ENCODE data around the gene HRH1. TPM values are rescaled to one million over a fixed set of nuclear protein-coding genes. Genes with fewer than 3 reads are reported as not detected.

HRH1 gene
- total and polyA plus RNA-seq, 7 experiments from 2014 or later, result 0.17 to 1.1 TPM; not detected in 5

DNA sequence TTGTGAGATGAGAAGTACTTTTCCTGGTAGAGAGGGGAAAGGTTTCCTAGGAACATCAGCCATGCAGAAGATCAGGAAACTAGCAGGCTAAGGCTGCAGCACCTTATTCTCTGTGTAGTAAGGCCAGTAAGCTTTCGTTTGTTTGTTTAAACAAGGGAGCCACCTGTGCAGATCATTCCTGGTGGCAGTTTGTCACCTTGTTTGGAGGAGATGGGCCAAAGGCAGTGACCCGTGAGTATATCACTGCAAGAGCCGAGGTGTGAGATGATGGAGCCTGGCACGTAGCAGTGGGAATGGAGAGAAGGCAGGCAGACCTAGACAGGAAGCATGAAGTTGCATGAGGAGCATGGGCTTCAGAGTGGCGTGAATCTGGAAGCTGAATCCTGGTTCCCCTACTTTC, 137.5 kb downstream of the HRH1 start:
- Histone ChIP-seq H3K36me3 (ENCODE audit: control insufficient read depth in 2 of 3, insufficient read depth in 3 of 3, low read length in 3 of 3) (peaks cover 0 to 4% (median 0%) of the 10 kb centered on the region in 3 experiments), H3K27ac (ENCODE audit: low read depth, low read length) (peak overlapping the region; percentile 72), H3K4me1 (ENCODE audit: control insufficient read depth in 2 of 2, insufficient read depth in 2 of 2, low read length in 2 of 2) (peaks cover 19 to 39% of the 10 kb centered on the region in 2 donors), H3K4me3 (ENCODE audit: low read length) (peak overlapping the region; percentile 12), H3K9me3 (ENCODE audit: control insufficient read depth in 2 of 3, low read length in 3 of 3) (no peaks in the 10 kb centered on the region), H3K27me3 (ENCODE audit: control insufficient read depth in 2 of 2, insufficient read depth in 2 of 2, low read length in 2 of 2) (no peaks in the 10 kb centered on the region)
- Mint-ChIP-seq H3K27ac (peak overlapping the region; percentile 73 to 99 (median 92)), H3K27me3 (no peaks in the 10 kb centered on the region), H3K9me3 (no peaks in the 10 kb centered on the region), H3K4me3 (peak overlapping the region; percentile 49 to 80 (median 63)), H3K36me3 (peaks cover 0 to 36% (median 11%) of the 10 kb centered on the region in 5 donors), H3K4me1 (peaks cover 42 to 71% (median 61%) of the 10 kb centered on the region in 7 donors)
- ATAC-seq (no peak), DNase-seq (no peak)
- CTCF ChIA-PET, result interaction anchor here (0.9 to 2.7 kb wide), 4 partner anchors 20 to 332 kb away, joined by 3 to 11 read pairs (median 4); partner anchors contain the start of gene ATG7
- intact Hi-C loops (cut with micrococcal nuclease), result loop anchor here (1.0 to 2.0 kb wide), 4 partner anchors 15 to 332 kb away; partner anchors contain the start of gene ATG7 (in 2 of the 2)
- POLR2A ChIA-PET, result interaction anchor here (3.0 kb wide), 1 partner anchor 19 kb away, joined by 21 read pairs; the partner anchor contains the start of gene ATG7

- H3K36me3 Mint-ChIP-seq, result peaks cover 21 to 58% (median 32%) of the 10 kb centered on the region in 5 donors
- DNase-seq (no peak), ATAC-seq (no peak)
- Histone ChIP-seq H3K4me1 (ENCODE audit: control insufficient read depth in 2 of 2, insufficient read depth in 2 of 2, low read length in 2 of 2) (peaks cover under 1 to 2% of the 10 kb centered on the region in 2 donors), H3K36me3 (ENCODE audit: control insufficient read depth in 2 of 3, insufficient read depth in 3 of 3, low read length in 3 of 3) (peaks cover 0 to 37% (median 6%) of the 10 kb centered on the region in 3 experiments), H3K27ac (ENCODE audit: low read depth, low read length) (no peak overlapping the region), H3K27me3 (ENCODE audit: control insufficient read depth in 2 of 2, insufficient read depth in 2 of 2, low read length in 2 of 2) (no peaks in the 10 kb centered on the region), H3K9me3 (ENCODE audit: control insufficient read depth in 2 of 3, low read length in 3 of 3) (no peaks in the 10 kb centered on the region), H3K4me3 (ENCODE audit: low read length) (no peak overlapping the region)
- no peaks in the 10 kb centered on the region for H3K9me3 Mint-ChIP-seq
- H3K27ac Mint-ChIP-seq, result no peak overlapping the region
- peaks cover 7 to 27% (median 13%) of the 10 kb centered on the region in 7 donors for H3K4me1 Mint-ChIP-seq
- no peak overlapping the region for H3K4me3 Mint-ChIP-seq
- CTCF ChIA-PET, result interaction anchor here (1.0 kb wide), 1 partner anchor 38 kb away, joined by 3 read pairs; no protein-coding TSS in a partner anchor
- no peaks in the 10 kb centered on the region for H3K27me3 Mint-ChIP-seq
- POLR2A ChIA-PET, result interaction anchor here (0.5 to 1.5 kb wide), 4 partner anchors 12 to 1600 kb away, joined by 3 to 6 read pairs (median 3); partner anchors contain the start of gene ATG7
- intact Hi-C loops (cut with micrococcal nuclease), result no loop called here
These were observed 142.8 kb downstream of the HRH1 start for GRCh38 chr3:11297126-11297525.

DNA sequence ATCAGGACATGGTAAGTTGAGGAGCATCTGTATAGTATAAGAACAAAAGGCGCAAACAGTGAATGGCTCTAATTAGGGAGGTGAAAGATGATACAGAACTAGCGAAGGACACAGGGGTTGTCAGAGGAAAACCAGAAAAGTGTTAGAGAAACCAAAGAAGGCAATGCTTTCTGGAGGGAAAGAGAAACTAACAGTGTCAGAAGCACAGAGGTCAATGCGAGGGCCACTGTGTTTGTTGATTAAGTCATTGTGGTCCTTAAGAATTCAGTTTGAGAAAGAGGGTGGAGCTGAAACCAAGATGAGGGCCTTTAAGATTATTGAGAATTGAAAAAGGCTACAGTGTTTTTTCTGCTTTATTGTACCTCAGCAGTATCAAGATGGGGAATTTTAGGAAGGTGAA, 146.7 kb downstream of the HRH1 start:
- Histone ChIP-seq H3K4me3 (ENCODE audit: low read length) (no peak overlapping the region), H3K27ac (ENCODE audit: low read depth, low read length) (no peak overlapping the region), H3K9me3 (ENCODE audit: control insufficient read depth in 2 of 3, low read length in 3 of 3) (no peaks in the 10 kb centered on the region), H3K4me1 (ENCODE audit: control insufficient read depth in 2 of 2, insufficient read depth in 2 of 2, low read length in 2 of 2) (peaks cover 0 to 2% of the 10 kb centered on the region in 2 donors), H3K27me3 (ENCODE audit: control insufficient read depth in 2 of 2, insufficient read depth in 2 of 2, low read length in 2 of 2) (no peaks in the 10 kb centered on the region), H3K36me3 (ENCODE audit: control insufficient read depth in 2 of 3, insufficient read depth in 3 of 3, low read length in 3 of 3) (peaks cover 0 to 62% (median 6%) of the 10 kb centered on the region in 3 experiments)
- H3K27me3 Mint-ChIP-seq, result no peaks in the 10 kb centered on the region
- CTCF ChIA-PET, result no interaction called here
- POLR2A ChIA-PET, result no interaction called here
- H3K27ac Mint-ChIP-seq, result peak overlapping the region in 2 of 9 donors; percentile 27 to 30
- peaks cover 3 to 24% (median 14%) of the 10 kb centered on the region in 7 donors for H3K4me1 Mint-ChIP-seq
- no peak for DNase-seq
- H3K4me3 Mint-ChIP-seq, result peak overlapping the region in 1 of 10 donors; percentile 25
- intact Hi-C loops (cut with micrococcal nuclease), result no loop called here
- no peaks in the 10 kb centered on the region for H3K9me3 Mint-ChIP-seq
- H3K36me3 Mint-ChIP-seq, result peaks cover 20 to 80% (median 51%) of the 10 kb centered on the region in 5 donors
- ATAC-seq, result peak; percentile 78

DNA sequence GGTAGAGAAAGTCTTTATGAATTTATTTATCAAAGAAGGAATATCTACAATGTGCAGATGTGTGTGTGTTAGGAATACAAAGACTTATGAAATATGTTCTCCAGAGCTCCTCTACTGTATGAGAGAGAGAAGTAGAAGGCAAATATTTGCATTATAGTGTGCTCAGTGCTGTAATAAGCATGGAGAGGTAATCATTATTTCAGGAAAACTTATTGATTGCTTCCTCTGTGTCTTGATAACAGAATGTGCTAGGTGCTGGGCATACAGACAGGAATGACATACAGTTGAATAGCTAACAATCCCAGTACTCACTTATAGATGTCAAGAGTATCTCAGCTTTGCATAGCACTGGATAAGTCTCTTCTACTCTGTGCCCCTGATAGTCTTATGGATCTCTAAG, 148.2 kb downstream of the HRH1 start:
- Mint-ChIP-seq H3K4me1 (peaks cover 0 to 36% (median 8%) of the 10 kb centered on the region in 7 donors), H3K36me3 (peaks cover 16 to 81% (median 48%) of the 10 kb centered on the region in 5 donors), H3K4me3 (no peak overlapping the region), H3K9me3 (no peaks in the 10 kb centered on the region), H3K27ac (no peak overlapping the region), H3K27me3 (no peaks in the 10 kb centered on the region)
- Histone ChIP-seq H3K27me3 (ENCODE audit: control insufficient read depth in 2 of 2, insufficient read depth in 2 of 2, low read length in 2 of 2) (no peaks in the 10 kb centered on the region), H3K4me3 (ENCODE audit: low read length) (no peak overlapping the region), H3K36me3 (ENCODE audit: control insufficient read depth in 2 of 3, insufficient read depth in 3 of 3, low read length in 3 of 3) (peaks cover 0 to 72% (median 7%) of the 10 kb centered on the region in 3 experiments), H3K9me3 (ENCODE audit: control insufficient read depth in 2 of 3, low read length in 3 of 3) (no peaks in the 10 kb centered on the region), H3K27ac (ENCODE audit: low read depth, low read length) (no peak overlapping the region), H3K4me1 (ENCODE audit: control insufficient read depth in 2 of 2, insufficient read depth in 2 of 2, low read length in 2 of 2) (peaks cover 0 to 16% of the 10 kb centered on the region in 2 donors)
- intact Hi-C loops (cut with micrococcal nuclease), result no loop called here
- ChIA-PET CTCF (no interaction called here), POLR2A (no interaction called here)
- DNase-seq (no peak), ATAC-seq (no peak)

DNA sequence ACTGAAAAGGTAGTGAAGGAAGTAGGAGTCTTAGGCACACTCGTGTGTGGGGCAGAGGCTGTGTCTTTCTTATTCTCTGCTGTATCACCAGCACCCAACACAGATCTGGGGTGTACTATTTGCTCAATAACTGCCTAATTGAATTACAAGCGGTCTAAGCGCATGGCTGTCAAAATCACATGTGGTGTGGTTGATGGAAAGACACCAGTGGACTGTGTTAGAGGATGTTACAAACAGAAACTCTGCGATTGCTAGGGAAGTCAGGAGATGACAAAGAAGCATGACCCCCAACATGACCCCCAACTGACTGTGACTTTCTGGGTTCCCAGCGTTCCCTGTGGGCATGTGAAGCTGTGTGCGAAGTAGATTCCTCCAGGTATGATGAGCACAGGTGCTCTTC, 149.9 kb downstream of the HRH1 start:
- no peaks in the 10 kb centered on the region for H3K27me3 ChIP-seq (ENCODE audit: control insufficient read depth in 2 of 2, insufficient read depth in 2 of 2, low read length in 2 of 2)
- CTCF ChIA-PET, result no interaction called here
- Mint-ChIP-seq H3K36me3 (peaks cover 16 to 82% (median 53%) of the 10 kb centered on the region in 5 donors), H3K27me3 (no peaks in the 10 kb centered on the region), H3K4me3 (no peak overlapping the region), H3K4me1 (peaks cover 0 to 36% (median 8%) of the 10 kb centered on the region in 7 donors), H3K9me3 (no peaks in the 10 kb centered on the region), H3K27ac (no peak overlapping the region)
- DNase-seq (no peak), ATAC-seq (peak; percentile 49)
- POLR2A ChIA-PET, result no interaction called here
- no peak overlapping the region for H3K27ac ChIP-seq (ENCODE audit: low read depth, low read length)
- no peaks in the 10 kb centered on the region for H3K9me3 ChIP-seq (ENCODE audit: control insufficient read depth in 2 of 3, low read length in 3 of 3)
- H3K4me1 ChIP-seq (ENCODE audit: control insufficient read depth in 2 of 2, insufficient read depth in 2 of 2, low read length in 2 of 2), result peaks cover 0 to 18% of the 10 kb centered on the region in 2 donors
- peaks cover 2 to 81% (median 11%) of the 10 kb centered on the region in 3 experiments for H3K36me3 ChIP-seq (ENCODE audit: control insufficient read depth in 2 of 3, insufficient read depth in 3 of 3, low read length in 3 of 3)
- intact Hi-C loops (cut with micrococcal nuclease), result no loop called here
- no peak overlapping the region for H3K4me3 ChIP-seq (ENCODE audit: low read length)

DNA sequence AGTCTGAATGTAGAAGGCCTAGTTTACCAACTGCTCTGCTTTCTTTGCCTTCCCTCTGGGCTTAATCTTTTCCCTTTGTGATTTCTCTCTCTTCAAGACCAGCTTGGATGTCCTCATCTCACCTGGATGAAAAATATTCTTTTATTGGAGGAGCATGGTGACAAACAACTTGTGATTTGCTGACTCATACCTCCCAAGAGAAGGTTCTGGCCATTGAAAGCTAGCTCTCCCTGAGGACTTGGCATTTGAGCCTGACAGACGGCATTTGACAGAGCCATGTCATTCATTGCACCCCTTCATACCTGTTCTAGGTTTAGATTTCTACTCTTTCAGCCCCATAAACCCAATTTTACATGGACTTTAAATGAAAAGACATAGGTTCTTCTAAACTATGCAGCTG, 151.2 kb downstream of the HRH1 start:
- Mint-ChIP-seq H3K27ac (peak overlapping the region in 3 of 9 donors; percentile 15 to 69 (median 38)), H3K4me1 (peaks cover 0 to 35% (median 8%) of the 10 kb centered on the region in 7 donors), H3K9me3 (no peaks in the 10 kb centered on the region), H3K36me3 (peaks cover 13 to 77% (median 46%) of the 10 kb centered on the region in 5 donors), H3K4me3 (peak overlapping the region in 1 of 10 donors; percentile 1), H3K27me3 (no peaks in the 10 kb centered on the region)
- Histone ChIP-seq H3K9me3 (ENCODE audit: control insufficient read depth in 2 of 3, low read length in 3 of 3) (no peaks in the 10 kb centered on the region), H3K36me3 (ENCODE audit: control insufficient read depth in 2 of 3, insufficient read depth in 3 of 3, low read length in 3 of 3) (peaks cover 4 to 77% (median 7%) of the 10 kb centered on the region in 3 experiments), H3K27me3 (ENCODE audit: control insufficient read depth in 2 of 2, insufficient read depth in 2 of 2, low read length in 2 of 2) (no peaks in the 10 kb centered on the region), H3K27ac (ENCODE audit: low read depth, low read length) (no peak overlapping the region), H3K4me3 (ENCODE audit: low read length) (no peak overlapping the region), H3K4me1 (ENCODE audit: control insufficient read depth in 2 of 2, insufficient read depth in 2 of 2, low read length in 2 of 2) (peaks cover 0 to 18% of the 10 kb centered on the region in 2 donors)
- ChIA-PET POLR2A (no interaction called here), CTCF (no interaction called here)
- DNase-seq (no peak), ATAC-seq (no peak)
- intact Hi-C loops (cut with micrococcal nuclease), result no loop called here
